Hepatocyte (in vitro differentiated cells): ENCODE data around the gene DSCAML1. TPM values are rescaled to one million over a fixed set of nuclear protein-coding genes. Genes with fewer than 3 reads are reported as not detected.

Experiments used
- DNase-seq: peaks from one replicate; pipeline ENCODE4 v3.0.0-alpha.2; 2016; ENCODE audit warnings: low spot score
- H2AFZ ChIP-seq: fragments of 200-600 bp; sonication (generic); 2 replicates; pipeline ENCODE4 v1.6.0; 2016; ENCODE audit warnings: antibody characterized with exemption, mild to moderate bottlenecking
- H3K27ac ChIP-seq: fragments of 200-600 bp; sonication (generic); 2 replicates; pipeline ENCODE4 v1.5.1; 2016; ENCODE audit warnings: mild to moderate bottlenecking
- H3K27me3 ChIP-seq: fragments of 200-600 bp; sonication (generic); 2 replicates; pipeline ENCODE4 v1.6.1; 2016
- H3K36me3 ChIP-seq: fragments of 200-600 bp; sonication (generic); replicated peaks from 2 replicates; pipeline ENCODE4 v1.5.1; 2016; ENCODE audit warnings: low read depth; ENCODE audit not compliant: insufficient read depth
- H3K4me1 ChIP-seq: fragments of 200-600 bp; sonication (generic); 2 replicates; pipeline ENCODE4 v1.5.1; 2016; ENCODE audit warnings: mild to moderate bottlenecking, moderate library complexity; ENCODE audit not compliant: insufficient read depth
- H3K4me2 ChIP-seq: fragments of 200-600 bp; sonication (generic); 2 replicates; pipeline ENCODE4 v1.6.0; 2016
- H3K4me3 ChIP-seq: fragments of 200-600 bp; sonication (generic); 2 replicates; pipeline ENCODE4 v1.5.1; 2016; ENCODE audit warnings: mild to moderate bottlenecking
- H3K79me2 ChIP-seq: fragments of 200-600 bp; sonication (generic); 2 replicates; pipeline ENCODE4 v1.6.0; 2017; ENCODE audit warnings: mild to moderate bottlenecking
- H3K9me2 ChIP-seq: fragments of 200-600 bp; sonication (generic); replicated peaks from 2 replicates; pipeline ENCODE4 v1.6.0; 2017; ENCODE audit warnings: mild to moderate bottlenecking; ENCODE audit not compliant: insufficient read depth
- H3K9me3 ChIP-seq: fragments of 200-600 bp; sonication (generic); 2 replicates; pipeline ENCODE4 v1.5.1; 2016; ENCODE audit warnings: low read depth, mild to moderate bottlenecking
- H4K20me1 ChIP-seq: fragments of 200-600 bp; sonication (generic); 2 replicates; pipeline ENCODE4 v1.6.0; 2016; ENCODE audit warnings: mild to moderate bottlenecking; ENCODE audit not compliant: insufficient read depth, poor library complexity, severe bottlenecking
- CTCF ChIP-seq: fragments of 200-600 bp; sonication (generic); IDR thresholded peaks from 2 replicates; pipeline ENCODE4 v1.5.1; 2016; ENCODE audit warnings: antibody characterized with exemption, mild to moderate bottlenecking; ENCODE audit not compliant: poor library complexity
- EZH2 ChIP-seq: fragments of 200-600 bp; sonication (generic); IDR thresholded peaks from 2 replicates; pipeline ENCODE4 v1.6.1; 2016; ENCODE audit warnings: antibody characterized with exemption, mild to moderate bottlenecking, borderline replicate concordance
- EZH2phosphoT487 ChIP-seq: fragments of 200-600 bp; sonication (generic); IDR thresholded peaks from one replicate; pipeline ENCODE4 v1.6.1; 2018; ENCODE audit warnings: antibody characterized with exemption, mild to moderate bottlenecking, low read depth, moderate library complexity; ENCODE audit not compliant: unreplicated experiment, severe bottlenecking
- WGBS: methylation state at CpG from one replicate; pipeline ENCODE4 v1.1.6; 2016; ENCODE audit warnings: low lambda C conversion rate; ENCODE audit errors: missing lambda C conversion rate; 5-methylcytosine and 5-hydroxymethylcytosine counted together
- polyA plus RNA-seq: library from polyadenylated mRNA; unstranded; fragments of >200 nt; fragmentation: Nextera tagmentation; extraction: Ambion mirVana; gene quantifications from 2 replicates; pipeline ENCODE4 v1.2.1, GENCODE V29; 2016
- total RNA-seq: library from RNA; depleted of rRNA; stranded (reverse); fragments of >200 nt; gene quantifications from 2 replicates; pipeline ENCODE4 v1.2.3, GENCODE V29; 2014

DSCAML1 gene
- total and polyA plus RNA-seq, 2 experiments from 2014 or later = 0.46 to 2.6 TPM

- H2AFZ ChIP-seq = no peak overlapping the region
- no peak for TF ChIP-seq CTCF
- TF ChIP-seq EZH2phosphoT487 = no peak
- TF ChIP-seq EZH2 = no peak
- H3K4me2 ChIP-seq = no peak overlapping the region
- no peaks in the 10 kb centered on the region for H3K36me3 ChIP-seq
- 77% methylated on average over 8 of the region's 10 CpGs for WGBS
- no peaks in the 10 kb centered on the region for H3K79me2 ChIP-seq
- H3K9me2 ChIP-seq = no peaks in the 10 kb centered on the region
- peaks cover 47% of the 10 kb centered on the region for H3K4me1 ChIP-seq
- no peaks in the 10 kb centered on the region for H4K20me1 ChIP-seq
- DNase-seq = no peak
- no peak overlapping the region for H3K4me3 ChIP-seq
- no peaks in the 10 kb centered on the region for H3K27me3 ChIP-seq
- H3K27ac ChIP-seq = no peak overlapping the region
- no peaks in the 10 kb centered on the region for H3K9me3 ChIP-seq
These were observed 23.5 kb upstream of the DSCAML1 start for GRCh38 chr11:117820516-117820915.

GRCh38 chr11:117820071-117820470 lies 23.1 kb upstream of the DSCAML1 start:
- no peak overlapping the region for H3K4me2 ChIP-seq

GRCh38 chr11:117819096-117820040 lies 22.4 kb upstream of the DSCAML1 start:
- no peak overlapping the region for H3K4me2 ChIP-seq
- TF ChIP-seq CTCF (peak; percentile 88), EZH2 (no peak)
- no peaks in the 10 kb centered on the region for H3K27me3 ChIP-seq
- H3K79me2 ChIP-seq = no peaks in the 10 kb centered on the region
- H3K4me3 ChIP-seq = no peak overlapping the region
- H3K36me3 ChIP-seq = no peaks in the 10 kb centered on the region
- peaks cover 48% of the 10 kb centered on the region for H3K4me1 ChIP-seq
- H2AFZ ChIP-seq = no peak overlapping the region
- WGBS = 64% methylated on average over 10 of the region's 10 CpGs
- H3K9me3 ChIP-seq = no peaks in the 10 kb centered on the region
- no peaks in the 10 kb centered on the region for H4K20me1 ChIP-seq
- DNase-seq = peak; percentile 90
- H3K9me2 ChIP-seq = no peaks in the 10 kb centered on the region
- H3K27ac ChIP-seq = peak overlapping the region; percentile 39

More at GRCh38 chr11:117820071-117820470, 23.1 kb upstream of the DSCAML1 start:
- no peak for DNase-seq
- TF ChIP-seq CTCF (no peak), EZH2phosphoT487 (no peak), EZH2 (no peak)
- no peaks in the 10 kb centered on the region for H3K9me2 ChIP-seq
- no peaks in the 10 kb centered on the region for H3K27me3 ChIP-seq
- peak overlapping the region; percentile 25 for H3K27ac ChIP-seq
- H3K36me3 ChIP-seq = no peaks in the 10 kb centered on the region
- H3K4me1 ChIP-seq = peaks cover 48% of the 10 kb centered on the region
- WGBS = 82% methylated on average over 11 of the region's 11 CpGs
- H2AFZ ChIP-seq = no peak overlapping the region
- no peaks in the 10 kb centered on the region for H4K20me1 ChIP-seq
- no peaks in the 10 kb centered on the region for H3K9me3 ChIP-seq
- H3K4me3 ChIP-seq = no peak overlapping the region
- H3K79me2 ChIP-seq = no peaks in the 10 kb centered on the region
